Cardiac muscle cell (in vitro differentiated cells and primary cell): ENCODE results near the gene GRAMD2A. TPM values are rescaled to one million over a fixed set of nuclear protein-coding genes. Genes with fewer than 3 reads are reported as not detected.
A peak's percentile ranks its signal among the peaks of the same experiment; 100 is the strongest.

ENCODE experiments used
- DNase-seq, 2 donors: peaks; one replicate each; pipeline versions ENCODE4 v3.0.0 to v3.0.0-alpha.2; 2010 to 2017; ENCODE audit warnings: low read depth in 1 of 2, low spot score in 1 of 2
- H3K27ac ChIP-seq: fragments of 200-600 bp; sonication (generic); 2 replicates; pipeline ENCODE4 v1.5.1; 2016
- H3K27me3 ChIP-seq: fragments of 200-600 bp; sonication (generic); 2 replicates; pipeline ENCODE4 v1.6.0; 2016; ENCODE audit warnings: control low read depth
- H3K36me3 ChIP-seq: fragments of 200-600 bp; sonication (generic); 2 replicates; pipeline ENCODE4 v1.5.1; 2016; ENCODE audit warnings: control low read depth
- H3K4me1 ChIP-seq: fragments of 200-600 bp; sonication (generic); 2 replicates; pipeline ENCODE4 v1.8.1; 2017; ENCODE audit warnings: low read depth, mild to moderate bottlenecking, mixed run types
- H3K4me3 ChIP-seq: fragments of 200-600 bp; sonication (generic); 2 replicates; pipeline ENCODE4 v1.5.1; 2016; ENCODE audit warnings: mild to moderate bottlenecking
- H3K9me3 ChIP-seq: fragments of 200-600 bp; sonication (generic); 2 replicates; pipeline ENCODE4 v1.5.1; 2017; ENCODE audit warnings: low read depth, mild to moderate bottlenecking, control low read depth
- polyA plus RNA-seq: library from polyadenylated mRNA; unstranded; fragments of >200 nt; fragmentation: Nextera tagmentation; extraction: Ambion mirVana; gene quantifications from 2 replicates; pipeline ENCODE4 v1.2.1, GENCODE V29; 2016
- total RNA-seq: library from RNA; depleted of rRNA; stranded (reverse); fragments of >200 nt; gene quantifications from 2 replicates; pipeline ENCODE4 v1.2.3, GENCODE V29; 2016
- TF ChIP-seq, protein P1 (sequence below): IDR thresholded peaks from 2 replicates; pipeline ENCODE4 v1.5.1; 2012; ENCODE audit warnings: low read depth, mild to moderate bottlenecking, low read length

GRAMD2A gene
- total and polyA plus RNA-seq, 2 experiments from 2014 or later: 0.24 TPM; not detected in 1

DNA sequence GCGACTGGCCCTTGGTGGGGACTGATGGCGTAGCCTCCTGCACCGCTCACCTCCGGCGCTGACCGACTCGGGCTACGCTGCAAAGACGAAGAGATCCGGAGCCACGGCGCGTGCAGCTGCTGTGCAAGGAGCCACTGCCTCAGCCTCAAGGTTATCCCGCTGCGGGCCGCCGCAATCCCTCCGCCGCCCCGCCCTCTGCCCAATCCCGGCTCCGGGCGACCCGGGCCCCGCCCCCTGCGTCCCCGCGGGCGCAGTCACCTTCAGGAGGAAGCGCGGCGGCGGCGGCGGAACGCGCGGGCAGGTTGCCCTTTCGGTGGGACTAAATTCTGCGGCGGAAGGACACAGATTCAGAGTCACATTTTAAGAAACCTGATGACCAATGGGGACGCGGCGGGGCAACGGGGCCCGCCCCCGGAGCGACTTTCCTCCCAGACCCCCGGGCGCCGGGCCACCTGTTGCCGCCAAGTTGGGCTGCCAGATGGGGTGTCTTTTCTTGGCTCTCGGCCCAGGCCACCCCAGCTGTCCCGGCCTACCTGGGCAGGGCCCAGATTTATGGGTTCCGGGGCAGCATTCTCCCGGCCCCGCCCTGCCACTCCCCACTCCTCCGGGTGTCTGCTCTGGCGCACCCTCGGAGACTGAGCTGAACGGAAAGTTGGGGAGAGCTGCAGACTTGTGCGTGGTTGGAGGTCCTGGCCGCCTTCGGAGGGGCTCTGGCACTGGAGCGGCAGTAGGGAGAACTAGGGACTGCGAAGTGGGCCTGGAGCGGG, 33.7 kb upstream of the GRAMD2A start, which contains the start of gene PKM:
Gene PKM (minus strand): TSS at position 125 of the 767 bp plus-strand sequence. CDS start 12,093 bp downstream, outside the sequence.
- no peaks in the 10 kb centered on the region for H3K27me3 ChIP-seq

DNA sequence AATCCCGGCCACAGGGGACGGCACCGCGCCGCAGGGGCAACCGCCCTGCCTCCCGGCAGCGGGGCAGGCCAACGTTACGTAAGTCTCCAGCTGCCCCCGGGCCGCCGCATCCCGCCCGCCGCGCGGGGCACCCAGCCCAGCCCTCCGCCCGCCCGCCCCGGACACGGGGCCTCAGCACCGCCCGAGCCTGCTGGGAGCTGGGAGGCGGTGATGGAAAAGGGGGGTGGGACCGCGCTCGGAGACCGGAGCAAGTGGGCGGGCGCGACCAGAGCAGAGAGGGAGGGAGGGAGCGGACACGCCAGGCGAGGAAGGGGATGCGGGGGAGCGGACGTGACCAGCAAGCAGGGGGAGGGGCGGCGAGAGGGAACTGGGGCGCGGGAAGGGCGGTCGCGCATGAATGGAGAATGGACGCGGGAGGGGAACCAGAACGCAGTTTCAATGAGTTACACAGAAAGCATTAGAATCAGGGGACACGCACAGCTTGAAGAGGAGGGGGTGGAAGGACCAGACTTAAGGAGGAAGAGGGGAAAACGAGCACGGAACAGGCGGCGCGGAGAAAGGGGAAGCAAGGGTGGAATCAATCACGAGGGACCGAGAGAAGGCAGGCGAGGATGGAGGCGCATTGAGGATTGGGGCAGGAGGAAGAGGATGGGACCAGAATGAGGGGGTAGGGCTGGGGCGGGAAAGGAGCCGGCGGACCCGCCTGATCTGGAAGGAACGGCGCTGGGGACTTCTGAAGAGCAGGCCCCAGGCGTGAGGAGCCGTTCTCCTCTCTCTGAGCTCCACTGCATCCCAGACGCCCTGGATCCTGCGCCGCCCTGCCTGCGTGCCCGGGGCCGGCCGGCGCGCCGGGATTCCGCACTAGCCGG, 32.8 kb upstream of the GRAMD2A start:
- Histone ChIP-seq H3K4me1 (peaks cover 47% of the 10 kb centered on the region), H3K27ac (peak overlapping the region; percentile 63), H3K4me3 (peak overlapping the region; percentile 76), H3K27me3 (no peaks in the 10 kb centered on the region), H3K36me3 (no peaks in the 10 kb centered on the region), H3K9me3 (no peaks in the 10 kb centered on the region)
- TF ChIP-seq, protein P1, sequence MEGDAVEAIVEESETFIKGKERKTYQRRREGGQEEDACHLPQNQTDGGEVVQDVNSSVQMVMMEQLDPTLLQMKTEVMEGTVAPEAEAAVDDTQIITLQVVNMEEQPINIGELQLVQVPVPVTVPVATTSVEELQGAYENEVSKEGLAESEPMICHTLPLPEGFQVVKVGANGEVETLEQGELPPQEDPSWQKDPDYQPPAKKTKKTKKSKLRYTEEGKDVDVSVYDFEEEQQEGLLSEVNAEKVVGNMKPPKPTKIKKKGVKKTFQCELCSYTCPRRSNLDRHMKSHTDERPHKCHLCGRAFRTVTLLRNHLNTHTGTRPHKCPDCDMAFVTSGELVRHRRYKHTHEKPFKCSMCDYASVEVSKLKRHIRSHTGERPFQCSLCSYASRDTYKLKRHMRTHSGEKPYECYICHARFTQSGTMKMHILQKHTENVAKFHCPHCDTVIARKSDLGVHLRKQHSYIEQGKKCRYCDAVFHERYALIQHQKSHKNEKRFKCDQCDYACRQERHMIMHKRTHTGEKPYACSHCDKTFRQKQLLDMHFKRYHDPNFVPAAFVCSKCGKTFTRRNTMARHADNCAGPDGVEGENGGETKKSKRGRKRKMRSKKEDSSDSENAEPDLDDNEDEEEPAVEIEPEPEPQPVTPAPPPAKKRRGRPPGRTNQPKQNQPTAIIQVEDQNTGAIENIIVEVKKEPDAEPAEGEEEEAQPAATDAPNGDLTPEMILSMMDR: no peak
- peak; percentile 95 to 96 for DNase-seq

More for the DNA sequence above, 33.7 kb upstream of the GRAMD2A start, which contains the start of gene PKM:
- TF ChIP-seq, protein P1: no peak
- Histone ChIP-seq H3K36me3 (no peaks in the 10 kb centered on the region), H3K27ac (peak within 1 kb of the TSS; percentile 70), H3K4me1 (peaks cover 39% of the 10 kb centered on the region), H3K4me3 (peak within 1 kb of the TSS; percentile 76), H3K9me3 (no peaks in the 10 kb centered on the region)
- DNase-seq: peak; percentile 98 to 99

DNA sequence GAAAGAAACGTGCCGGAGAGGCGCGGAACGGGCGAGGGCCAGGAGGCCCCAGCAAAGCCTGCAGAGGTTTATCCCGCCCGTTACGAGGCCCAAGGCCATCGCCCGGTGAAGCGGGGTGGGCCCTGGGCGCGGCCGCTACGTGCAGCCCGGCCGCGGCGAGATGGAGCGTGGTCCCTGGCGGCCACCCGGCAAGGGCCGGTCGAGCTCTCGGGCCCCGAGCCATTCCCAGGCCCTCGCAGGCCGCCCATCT, 32.3 kb upstream of the GRAMD2A start:
- H3K27ac ChIP-seq: peak overlapping the region; percentile 63
- no peak for DNase-seq
- TF ChIP-seq, protein P1: no peak

DNA sequence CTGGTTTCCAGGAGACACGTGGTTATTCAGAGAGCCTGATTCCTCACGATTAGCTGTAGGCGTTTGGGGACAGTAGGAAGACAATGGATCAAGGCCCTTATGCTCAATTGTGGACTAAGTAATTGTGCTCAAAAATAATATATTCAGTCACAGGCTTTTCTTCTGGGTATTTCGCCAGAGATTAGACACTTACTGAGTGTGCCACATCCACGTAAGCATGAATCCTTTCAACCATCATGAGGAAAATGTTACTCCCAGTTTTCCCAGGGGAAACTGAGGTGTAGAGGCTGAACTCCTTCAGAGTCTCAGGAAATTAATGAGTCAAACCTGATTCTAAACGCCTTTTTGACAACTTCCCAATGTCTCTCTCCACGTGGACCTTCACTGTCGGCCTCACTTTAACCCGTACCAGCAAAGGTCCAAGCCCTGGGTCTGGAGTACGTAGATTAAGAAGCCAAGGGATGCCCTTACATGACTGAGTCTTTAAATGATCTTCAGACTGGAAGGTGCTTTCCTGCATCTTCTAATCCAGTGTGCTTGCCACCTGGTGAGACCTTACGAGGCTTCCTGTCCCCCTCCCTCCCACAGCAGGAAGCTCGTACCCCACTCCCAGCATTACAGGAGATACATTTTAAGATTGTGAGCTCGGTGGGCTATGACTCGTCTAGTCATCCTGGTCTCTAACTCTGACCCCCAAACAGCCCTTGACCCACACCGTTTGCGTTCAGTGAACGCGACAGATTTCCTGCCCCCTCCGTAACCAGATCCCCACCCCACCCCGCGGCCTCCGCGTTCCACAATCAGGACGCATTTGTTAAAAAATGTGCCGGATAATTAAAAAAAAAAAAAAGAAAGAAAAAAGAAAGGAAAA, 31.7 kb upstream of the GRAMD2A start:
- TF ChIP-seq, protein P1: no peak
- Histone ChIP-seq H3K9me3 (no peaks in the 10 kb centered on the region), H3K27me3 (no peaks in the 10 kb centered on the region), H3K4me3 (peak overlapping the region; percentile 76), H3K36me3 (no peaks in the 10 kb centered on the region), H3K27ac (peak overlapping the region; percentile 63), H3K4me1 (peaks cover 53% of the 10 kb centered on the region)
- peak; percentile 3 to 58 for DNase-seq

More for the DNA sequence above, 32.3 kb upstream of the GRAMD2A start:
- Histone ChIP-seq H3K36me3 (no peaks in the 10 kb centered on the region), H3K4me1 (peaks cover 50% of the 10 kb centered on the region), H3K4me3 (peak overlapping the region; percentile 76), H3K9me3 (no peaks in the 10 kb centered on the region), H3K27me3 (no peaks in the 10 kb centered on the region)

DNA sequence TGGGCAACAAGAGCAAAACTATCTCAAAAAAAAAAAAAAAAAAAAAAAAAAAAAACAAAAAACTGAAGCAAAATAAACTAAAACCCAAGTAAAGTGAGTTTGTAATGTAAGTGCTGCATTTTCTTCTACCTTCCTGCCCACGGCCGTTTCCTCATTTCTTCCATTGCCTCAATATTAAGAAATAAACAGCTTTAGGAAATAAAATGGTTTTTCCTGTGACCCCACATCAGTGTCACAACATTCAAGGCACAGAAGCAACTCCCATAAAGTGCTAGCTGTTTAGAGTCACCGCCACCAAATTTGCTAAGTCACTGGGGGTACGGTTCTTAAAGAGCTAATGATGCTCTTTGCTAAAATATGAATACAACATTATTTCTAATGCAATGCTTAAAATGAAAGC, 30.1 kb upstream of the GRAMD2A start:
- DNase-seq: no peak
- Histone ChIP-seq H3K4me3 (peak overlapping the region; percentile 76), H3K27ac (peak overlapping the region; percentile 63), H3K36me3 (no peaks in the 10 kb centered on the region), H3K4me1 (peaks cover 68% of the 10 kb centered on the region), H3K27me3 (no peaks in the 10 kb centered on the region), H3K9me3 (no peaks in the 10 kb centered on the region)
- TF ChIP-seq, protein P1: no peak
